Ovary (tissue), 3 donors: Measurements from ENCODE around the gene ACAT1.

ENCODE experiments used
- CTCF ChIP-seq, 3 donors: fragments of 450-650 bp in 2 of 3; fragments of 200-600 bp in 1 of 3; IDR thresholded peaks; one replicate each; pipeline versions ENCODE4 v1.5.1 to v1.8.0; 2016 to 2022; ENCODE audit warnings: antibody characterized with exemption in 3 of 3, mild to moderate bottlenecking in 1 of 3
- EP300 ChIP-seq: sonication (generic); formaldehyde crosslinking; IDR thresholded peaks from one replicate; pipeline ENCODE4 v1.6.1; 2017; ENCODE audit warnings: antibody characterized with exemption
- POLR2A ChIP-seq: fragments of 450-650 bp; IDR thresholded peaks from one replicate; pipeline ENCODE4 v1.6.1; 2017; ENCODE audit warnings: antibody characterized with exemption, mild to moderate bottlenecking, moderate library complexity
- donor health status: DM: no; HTN: no; CAD: no.

DNA sequence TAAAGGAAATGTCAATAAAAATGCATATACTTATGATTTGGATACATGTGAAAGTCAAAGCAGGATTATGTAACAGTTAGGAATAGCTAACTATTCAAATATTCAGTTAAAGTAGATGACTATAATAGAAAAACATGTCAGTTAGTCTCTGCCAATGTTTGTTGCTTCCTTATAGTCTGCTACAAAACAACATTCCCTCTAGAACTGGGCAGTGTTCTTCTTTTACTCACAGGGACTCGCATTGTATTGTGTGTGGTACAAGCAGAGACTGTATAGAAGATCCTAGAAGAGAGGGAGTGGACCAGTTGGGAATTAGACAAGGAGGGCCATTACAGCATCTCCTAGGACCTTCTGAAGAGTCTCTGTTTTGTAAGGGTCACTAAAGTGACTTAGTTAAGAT is 10.6 kb downstream of the ACAT1 start:
- TF ChIP-seq CTCF (IDR thresholded peaks at IDR 0.05) (no peak), POLR2A (no peak), EP300 (no peak)
